ENCODE results near the gene MMP20.

The MMP20 gene

GRCh38 chr11:102552447-102553194, 72.5 kb downstream of the MMP20 start:
- no peak for DNase-seq

GRCh38 chr11:102552020-102552419, 73.1 kb downstream of the MMP20 start:
- no peak for DNase-seq

- DNase-seq = no peak
Observed at GRCh38 chr11:102551169-102551781, 73.9 kb downstream of the MMP20 start.

- no peak for DNase-seq
Observed at GRCh38 chr11:102546923-102547471, 78.1 kb downstream of the MMP20 start.

GRCh38 chr11:102546427-102546826, 78.7 kb downstream of the MMP20 start:
- no peak for DNase-seq

GRCh38 chr11:102545701-102546100, 79.4 kb downstream of the MMP20 start:
- no peak for DNase-seq

GRCh38 chr11:102544594-102544993, 80.5 kb downstream of the MMP20 start:
- DNase-seq = no peak

- DNase-seq = no peak
Observed at GRCh38 chr11:102539567-102539966, 85.6 kb downstream of the MMP20 start.

- no peak for DNase-seq
Observed at GRCh38 chr11:102538932-102539331, 86.2 kb downstream of the MMP20 start.

- DNase-seq = no peak
Observed at GRCh38 chr11:102534261-102534872, 90.8 kb downstream of the MMP20 start.

- DNase-seq = no peak
Observed at GRCh38 chr11:102530558-102530957, 94.6 kb downstream of the MMP20 start, which contains the start of gene MMP7. Gene MMP7 (minus strand): TSS chr11:102530747. CDS start chr11:102530700, 47 bp downstream.

GRCh38 chr11:102528618-102529017, 96.5 kb downstream of the MMP20 start:
- DNase-seq = no peak

GRCh38 chr11:102527684-102528083, 97.4 kb downstream of the MMP20 start:
- no peak for DNase-seq

- DNase-seq = no peak
Observed at GRCh38 chr11:102527041-102527440, 98.1 kb downstream of the MMP20 start.
